ENCODE results near the gene RASSF3.

RASSF3 gene

GRCh38 chr12:64694130-64695040, 84.1 kb downstream of the RASSF3 start:
- DNase-seq (ENCODE audit: low spot score) = no peak

GRCh38 chr12:64695550-64695949, 85.3 kb downstream of the RASSF3 start:
- no peak for DNase-seq (ENCODE audit: low spot score)

- peak; percentile 48 for DNase-seq (ENCODE audit: low spot score)
Observed at GRCh38 chr12:64696080-64696741, 85.9 kb downstream of the RASSF3 start.

- no peak for DNase-seq (ENCODE audit: low spot score)
Observed at GRCh38 chr12:64699504-64700115, 89.3 kb downstream of the RASSF3 start.

- DNase-seq (ENCODE audit: low spot score) = no peak
Observed at GRCh38 chr12:64700532-64700931, 90.2 kb downstream of the RASSF3 start.

- no peak for DNase-seq (ENCODE audit: low spot score)
Observed at GRCh38 chr12:64701283-64701682, 91.0 kb downstream of the RASSF3 start.

GRCh38 chr12:64706306-64706705, 96.0 kb downstream of the RASSF3 start:
- no peak for DNase-seq (ENCODE audit: low spot score)

- DNase-seq (ENCODE audit: low spot score) = no peak
Observed at GRCh38 chr12:64706857-64707256, 96.6 kb downstream of the RASSF3 start.

- DNase-seq (ENCODE audit: low spot score) = no peak
Observed at GRCh38 chr12:64707362-64707761, 97.1 kb downstream of the RASSF3 start.

- DNase-seq (ENCODE audit: low spot score) = no peak
Observed at GRCh38 chr12:64707926-64708325, 97.6 kb downstream of the RASSF3 start.

GRCh38 chr12:64709429-64709828, 99.1 kb downstream of the RASSF3 start:
- DNase-seq (ENCODE audit: low spot score) = no peak

GRCh38 chr12:64713376-64713775, 103.1 kb downstream of the RASSF3 start:
- DNase-seq (ENCODE audit: low spot score) = no peak

- no peak for DNase-seq (ENCODE audit: low spot score)
Observed at GRCh38 chr12:64714551-64714968, 104.3 kb downstream of the RASSF3 start.

- DNase-seq (ENCODE audit: low spot score) = no peak
Observed at GRCh38 chr12:64716371-64716770, 106.1 kb downstream of the RASSF3 start.

GRCh38 chr12:64716839-64717455, 106.7 kb downstream of the RASSF3 start:
- DNase-seq (ENCODE audit: low spot score) = no peak

GRCh38 chr12:64718649-64719048, 108.4 kb downstream of the RASSF3 start:
- DNase-seq (ENCODE audit: low spot score) = no peak

- DNase-seq (ENCODE audit: low spot score) = no peak
Observed at GRCh38 chr12:64720884-64721283, 110.6 kb downstream of the RASSF3 start.

- no peak for DNase-seq (ENCODE audit: low spot score)
Observed at GRCh38 chr12:64722835-64723234, 112.5 kb downstream of the RASSF3 start.

- DNase-seq (ENCODE audit: low spot score) = no peak
Observed at GRCh38 chr12:64723630-64724029, 113.3 kb downstream of the RASSF3 start.

- no peak for DNase-seq (ENCODE audit: low spot score)
Observed at GRCh38 chr12:64724201-64724745, 114.0 kb downstream of the RASSF3 start.

GRCh38 chr12:64729909-64730587, 119.8 kb downstream of the RASSF3 start:
- no peak for DNase-seq (ENCODE audit: low spot score)

GRCh38 chr12:64730588-64730969, 120.3 kb downstream of the RASSF3 start:
- no peak for DNase-seq (ENCODE audit: low spot score)

All from pons (tissue), 1 donor.